ENCODE measurements around the gene TANGO2. TPM values are rescaled to one million over a fixed set of nuclear protein-coding genes. Genes with fewer than 3 reads are reported as not detected.

TANGO2 gene
- total RNA-seq, 1 donor from 2014 or later = 17.4 TPM

- DNase-seq (ENCODE audit: extremely low spot score, unreplicated experiment) = no peak
- Mint-ChIP-seq H3K4me3 (no peak overlapping the region), H3K9me3 (no peaks in the 10 kb centered on the region), H3K36me3 (peaks cover 44% of the 10 kb centered on the region), H3K27ac (no peak overlapping the region), H3K27me3 (no peaks in the 10 kb centered on the region), H3K4me1 (ENCODE audit: unreplicated experiment) (peaks cover 7% of the 10 kb centered on the region)
- TF ChIP-seq, protein P1, sequence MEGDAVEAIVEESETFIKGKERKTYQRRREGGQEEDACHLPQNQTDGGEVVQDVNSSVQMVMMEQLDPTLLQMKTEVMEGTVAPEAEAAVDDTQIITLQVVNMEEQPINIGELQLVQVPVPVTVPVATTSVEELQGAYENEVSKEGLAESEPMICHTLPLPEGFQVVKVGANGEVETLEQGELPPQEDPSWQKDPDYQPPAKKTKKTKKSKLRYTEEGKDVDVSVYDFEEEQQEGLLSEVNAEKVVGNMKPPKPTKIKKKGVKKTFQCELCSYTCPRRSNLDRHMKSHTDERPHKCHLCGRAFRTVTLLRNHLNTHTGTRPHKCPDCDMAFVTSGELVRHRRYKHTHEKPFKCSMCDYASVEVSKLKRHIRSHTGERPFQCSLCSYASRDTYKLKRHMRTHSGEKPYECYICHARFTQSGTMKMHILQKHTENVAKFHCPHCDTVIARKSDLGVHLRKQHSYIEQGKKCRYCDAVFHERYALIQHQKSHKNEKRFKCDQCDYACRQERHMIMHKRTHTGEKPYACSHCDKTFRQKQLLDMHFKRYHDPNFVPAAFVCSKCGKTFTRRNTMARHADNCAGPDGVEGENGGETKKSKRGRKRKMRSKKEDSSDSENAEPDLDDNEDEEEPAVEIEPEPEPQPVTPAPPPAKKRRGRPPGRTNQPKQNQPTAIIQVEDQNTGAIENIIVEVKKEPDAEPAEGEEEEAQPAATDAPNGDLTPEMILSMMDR (conservative IDR thresholded peaks at IDR 0.05) = no peak
Measured at GRCh38 chr22:20089226-20089976, 68.5 kb downstream of the TANGO2 start.

DNA sequence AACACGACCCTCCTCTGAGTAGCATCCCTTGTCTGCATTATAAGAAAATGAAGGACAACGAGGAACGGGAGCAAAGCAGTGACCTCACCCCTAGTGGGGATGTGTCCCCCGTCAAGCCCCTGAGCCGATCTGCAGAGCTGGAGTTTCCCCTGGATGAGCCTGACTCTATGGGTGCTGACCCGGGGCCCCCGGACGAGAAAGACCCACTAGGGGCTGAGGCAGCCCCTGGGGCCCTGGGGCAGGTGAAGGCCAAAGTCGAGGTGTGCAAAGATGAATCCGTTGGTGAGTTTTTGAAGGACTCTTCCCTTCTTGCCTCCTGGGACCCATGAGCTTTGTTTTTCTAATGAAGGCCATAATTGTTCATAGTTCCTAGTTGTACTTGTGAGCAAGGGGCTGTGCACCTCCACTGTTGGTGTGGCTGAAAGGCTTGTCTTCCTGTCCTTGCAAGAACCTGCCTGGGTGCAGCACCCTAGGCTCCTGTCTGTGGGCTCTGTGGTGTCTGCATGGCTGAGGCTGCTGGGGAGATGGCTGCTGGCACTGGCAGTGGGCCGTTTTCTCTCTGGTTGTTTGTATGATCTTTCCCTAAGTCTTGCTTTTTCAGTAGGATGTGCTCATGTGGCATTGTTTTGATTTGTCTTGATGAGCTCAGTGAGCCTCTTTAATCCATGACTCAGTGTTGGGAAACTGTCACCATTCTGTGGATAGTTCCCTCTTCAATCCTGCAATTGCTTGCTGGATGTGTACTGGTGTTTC is 69.2 kb downstream of the TANGO2 start:
- Mint-ChIP-seq H3K9me3 (no peaks in the 10 kb centered on the region), H3K4me1 (ENCODE audit: unreplicated experiment) (no peaks in the 10 kb centered on the region), H3K4me3 (no peak overlapping the region), H3K36me3 (peaks cover 49% of the 10 kb centered on the region), H3K27me3 (no peaks in the 10 kb centered on the region), H3K27ac (no peak overlapping the region)
- no peak for DNase-seq (ENCODE audit: extremely low spot score, unreplicated experiment)
- TF ChIP-seq, protein P1 (conservative IDR thresholded peaks at IDR 0.05) = no peak

- H3K36me3 Mint-ChIP-seq = peaks cover 55% of the 10 kb centered on the region
- TF ChIP-seq, protein P1 (conservative IDR thresholded peaks at IDR 0.05) = no peak
- no peaks in the 10 kb centered on the region for H3K27me3 Mint-ChIP-seq
- no peak for DNase-seq (ENCODE audit: extremely low spot score, unreplicated experiment)
- no peaks in the 10 kb centered on the region for H3K4me1 Mint-ChIP-seq (ENCODE audit: unreplicated experiment)
- H3K9me3 Mint-ChIP-seq = no peaks in the 10 kb centered on the region
- no peak overlapping the region for H3K27ac Mint-ChIP-seq
- H3K4me3 Mint-ChIP-seq = no peak overlapping the region
Measured at GRCh38 chr22:20090730-20091240, 69.9 kb downstream of the TANGO2 start.

DNA sequence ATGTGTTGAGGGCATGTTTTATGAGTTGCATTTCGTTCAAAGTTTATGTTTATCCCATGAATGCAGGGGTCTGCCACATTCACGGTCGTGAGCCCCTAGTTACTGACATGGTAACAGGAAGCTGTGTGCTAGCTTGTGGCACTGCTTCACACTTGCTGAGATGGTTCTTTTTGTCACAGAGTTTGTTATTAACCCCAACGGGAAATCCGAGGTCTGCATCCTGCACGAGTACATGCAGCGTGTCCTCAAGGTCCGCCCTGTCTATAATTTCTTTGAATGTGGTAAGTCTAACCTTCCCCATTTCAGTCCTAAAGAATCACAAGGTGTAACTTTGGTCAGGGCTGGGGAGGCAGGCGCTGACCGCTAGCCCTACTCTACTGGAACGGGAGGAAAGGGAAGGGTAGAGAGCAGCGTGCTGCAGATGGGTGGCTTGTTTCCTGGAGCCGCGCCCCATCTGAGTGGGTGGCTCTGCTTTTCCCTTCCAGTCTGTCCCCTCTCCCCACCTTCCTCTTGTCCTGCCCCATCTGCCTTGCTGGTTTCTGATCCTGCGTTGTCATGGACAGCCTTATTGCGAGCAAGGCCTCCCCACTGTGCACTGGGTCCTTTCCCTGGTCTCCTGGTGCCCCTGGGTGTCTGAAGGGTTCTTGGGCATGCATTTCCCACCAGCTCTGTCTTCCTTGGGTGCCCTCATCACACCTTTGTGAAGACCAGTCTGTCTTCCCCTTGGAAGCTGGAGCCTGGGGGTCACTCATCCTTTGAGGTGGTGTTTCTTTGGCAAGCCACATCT is 71.0 kb downstream of the TANGO2 start:
- DNase-seq (ENCODE audit: extremely low spot score, unreplicated experiment) = no peak
- Mint-ChIP-seq H3K4me3 (no peak overlapping the region), H3K4me1 (ENCODE audit: unreplicated experiment) (no peaks in the 10 kb centered on the region), H3K27ac (no peak overlapping the region), H3K36me3 (peaks cover 60% of the 10 kb centered on the region), H3K27me3 (no peaks in the 10 kb centered on the region), H3K9me3 (no peaks in the 10 kb centered on the region)
- TF ChIP-seq, protein P1 (conservative IDR thresholded peaks at IDR 0.05) = no peak

GRCh38 chr22:20092477-20092854 is 71.6 kb downstream of the TANGO2 start:
- Mint-ChIP-seq H3K27me3 (no peaks in the 10 kb centered on the region), H3K4me3 (no peak overlapping the region), H3K36me3 (peaks cover 59% of the 10 kb centered on the region), H3K27ac (no peak overlapping the region), H3K4me1 (ENCODE audit: unreplicated experiment) (no peaks in the 10 kb centered on the region), H3K9me3 (no peaks in the 10 kb centered on the region)
- TF ChIP-seq, protein P1 (conservative IDR thresholded peaks at IDR 0.05) = no peak
- DNase-seq (ENCODE audit: extremely low spot score, unreplicated experiment) = no peak
